ENCODE measurements around the gene OR4C12.
"Not testable (repeated sequence)": the region's sequence is repeated elsewhere in the genome, so short reads cannot be mapped to it uniquely, and the experiment has no call there.

Gene OR4C12

DNA sequence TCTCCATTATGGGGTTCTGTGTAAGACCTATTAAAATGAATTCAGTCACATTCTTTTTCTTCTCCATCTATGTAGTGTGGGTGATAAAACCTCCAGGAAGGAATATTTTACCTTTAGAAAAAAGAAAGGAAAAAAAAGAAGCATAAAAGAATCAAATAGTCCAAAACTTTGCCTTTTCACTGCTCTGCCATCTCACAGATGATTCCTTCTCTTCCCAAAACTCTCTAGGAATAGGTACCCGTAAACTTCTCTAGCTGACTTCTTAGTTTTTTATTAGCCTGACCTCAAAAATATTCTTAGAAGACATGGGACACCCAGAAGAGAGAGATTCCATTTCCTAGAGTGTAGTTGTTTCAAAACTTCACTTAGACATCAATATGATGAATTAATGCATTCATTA lies at the start of gene OR4C12:
Gene OR4C12 (minus strand): TSS at position 101 of the 400 bp plus-strand sequence. CDS start 34 bp downstream, at position 67.
- not testable (repeated sequence) for DNase-seq

DNA sequence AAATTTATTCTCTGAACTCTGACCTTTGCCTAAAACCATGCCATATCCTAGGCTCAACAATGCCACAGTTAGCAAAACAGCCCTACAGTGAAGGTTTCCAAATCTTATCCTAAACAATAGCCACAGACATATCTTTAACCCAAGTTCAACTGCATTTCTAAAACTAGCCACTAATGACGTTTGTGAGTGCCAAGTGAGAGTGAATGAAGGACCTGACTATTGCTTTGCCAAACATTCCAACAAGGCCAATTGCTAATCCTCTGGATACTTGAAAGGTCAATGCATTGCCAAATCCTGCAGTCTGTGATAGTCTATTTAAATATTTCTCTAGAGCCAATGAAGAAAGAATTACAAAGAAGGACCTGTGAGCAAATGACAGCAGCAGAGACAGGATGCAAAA lies 47.9 kb upstream of the OR4C12 start:
- DNase-seq = no peak

DNA sequence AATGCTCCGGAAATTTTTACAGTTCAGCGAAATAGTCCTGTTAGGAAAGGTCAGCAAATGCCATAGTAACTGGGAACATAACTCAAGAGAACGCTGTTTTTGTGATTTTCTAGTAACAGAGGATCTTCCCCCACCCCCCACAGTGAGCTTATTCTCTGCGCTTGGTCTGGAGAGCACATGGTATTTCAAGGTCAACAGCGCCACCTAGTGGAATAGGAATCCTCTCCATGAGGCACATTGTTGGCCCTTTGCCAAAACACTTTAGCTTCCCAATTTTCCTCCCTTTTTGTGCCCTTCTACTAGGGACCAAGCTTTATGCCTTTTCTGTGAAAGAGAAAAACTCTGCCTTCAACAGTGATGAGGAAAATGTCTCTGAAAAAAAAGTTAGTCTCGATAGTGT lies 13.2 kb upstream of the OR4C12 start:
- no peak for DNase-seq

DNA sequence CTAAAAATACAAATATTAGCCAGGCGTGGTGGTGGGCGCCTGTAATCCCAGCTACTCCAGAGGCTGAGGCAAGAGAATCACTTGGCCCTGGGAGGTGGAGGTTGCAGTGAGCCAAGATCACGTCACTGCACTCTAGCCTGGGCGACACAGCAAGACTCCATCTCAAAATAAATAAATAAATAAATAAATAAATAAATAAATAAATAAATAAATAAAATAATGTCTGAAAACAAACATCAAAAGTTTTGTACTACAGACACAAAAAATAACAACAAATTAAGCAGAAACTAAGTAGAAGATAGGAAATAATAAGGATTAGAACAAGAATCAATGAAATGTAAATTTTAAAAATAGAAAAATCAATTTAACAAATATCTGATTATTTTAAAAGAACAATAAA lies 8.9 kb downstream of the OR4C12 start:
- DNase-seq = not testable (repeated sequence)

DNA sequence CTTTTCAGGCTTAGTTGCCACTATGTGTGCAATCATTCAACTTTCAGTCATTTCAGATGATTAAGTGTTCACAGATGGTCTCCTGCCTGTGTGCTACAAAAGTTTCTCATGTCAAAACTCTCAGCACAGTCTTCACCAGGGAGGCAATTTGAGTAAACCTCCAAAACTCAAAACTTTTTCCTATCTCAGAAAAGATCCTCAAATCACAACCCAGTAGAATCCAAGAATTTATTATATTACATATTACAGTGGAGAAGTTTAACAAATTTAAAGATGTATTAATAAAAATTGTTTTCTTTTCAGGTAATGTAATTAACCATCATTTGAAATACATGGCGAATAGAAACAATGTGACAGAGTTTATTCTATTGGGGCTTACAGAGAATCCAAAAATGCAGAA lies 30.2 kb downstream of the OR4C12 start, which contains the start of gene OR4C13:
Gene OR4C13 (plus strand): TSS at position 301 of the 400 bp plus-strand sequence. CDS start 32 bp downstream, at position 333.
- no peak for DNase-seq

DNA sequence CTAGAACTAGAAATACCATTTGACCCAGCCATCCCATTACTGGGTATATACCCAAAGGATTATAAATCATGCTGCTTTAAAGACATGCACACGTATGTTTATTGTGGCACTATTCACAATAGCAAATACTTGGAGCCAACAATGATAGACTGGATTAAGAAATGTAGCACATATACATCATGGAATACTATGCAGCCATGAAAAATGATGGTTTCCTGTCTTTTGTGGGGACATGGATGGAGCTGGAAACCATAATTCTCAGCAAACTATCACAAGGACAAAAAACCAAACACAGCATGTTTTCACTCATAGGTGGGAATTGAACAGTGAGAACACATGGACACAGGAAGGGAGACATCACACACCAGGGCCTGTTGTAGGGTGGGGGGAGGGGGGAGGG lies 33.6 kb downstream of the OR4C12 start:
- DNase-seq = not testable (repeated sequence)
